Osteoblast (primary cell): ENCODE measurements around the gene ZNF76. TPM values are rescaled to one million over a fixed set of nuclear protein-coding genes. Genes with fewer than 3 reads are reported as not detected.
"Not testable (repeated sequence)": the region's sequence is repeated elsewhere in the genome, so short reads cannot be mapped to it uniquely, and the experiment has no call there.

Experiments used
- DNase-seq: peaks from one replicate; pipeline ENCODE4 v3.0.0; 2011; ENCODE audit warnings: low spot score, mixed read lengths; ENCODE audit not compliant: insufficient read length; ENCODE audit errors: missing footprints
- H2AFZ ChIP-seq: 2 replicates; pipeline ENCODE4 v1.6.0; 2011; ENCODE audit warnings: mild to moderate bottlenecking, low read length
- H3K27ac ChIP-seq: 2 replicates; pipeline ENCODE4 v1.5.1; 2011; ENCODE audit warnings: mild to moderate bottlenecking, low read depth, low read length, moderate library complexity
- H3K27me3 ChIP-seq: 2 replicates; pipeline ENCODE4 v1.6.0; 2012; ENCODE audit warnings: mild to moderate bottlenecking, control low read depth, inconsistent platforms, low read length, moderate library complexity; ENCODE audit not compliant: insufficient read depth
- H3K36me3 ChIP-seq: 2 replicates; pipeline ENCODE4 v1.5.1; 2011; ENCODE audit warnings: mild to moderate bottlenecking, low read length, control low read depth, moderate library complexity; ENCODE audit not compliant: insufficient read depth
- H3K4me1 ChIP-seq: 2 replicates; pipeline ENCODE4 v1.5.1; 2011; ENCODE audit warnings: mild to moderate bottlenecking, low read length, control low read depth, moderate library complexity; ENCODE audit not compliant: insufficient read depth
- H3K4me2 ChIP-seq: 2 replicates; pipeline ENCODE4 v1.6.0; 2011; ENCODE audit warnings: mild to moderate bottlenecking, low read length; ENCODE audit not compliant: insufficient read depth
- H3K4me3 ChIP-seq: fragments of 200-600 bp; sonication (generic); 3 replicates; pipeline ENCODE4 v1.5.1; 2012; ENCODE audit warnings: mild to moderate bottlenecking, low read length, inconsistent platforms; ENCODE audit not compliant: insufficient read depth
- H3K79me2 ChIP-seq: 2 replicates; pipeline ENCODE4 v1.6.0; 2012; ENCODE audit warnings: mild to moderate bottlenecking, low read length, control low read depth, inconsistent platforms; ENCODE audit not compliant: insufficient read depth
- H3K9me3 ChIP-seq: 2 replicates; pipeline ENCODE4 v1.5.1; 2011; ENCODE audit warnings: low read depth, low read length, control low read depth
- H4K20me1 ChIP-seq: 2 replicates; pipeline ENCODE4 v1.6.0; 2012; ENCODE audit warnings: mild to moderate bottlenecking, low read length, control low read depth; ENCODE audit not compliant: insufficient read depth
- total RNA-seq: library from RNA; depleted of rRNA; stranded (reverse); fragments of >200 nt; gene quantifications from 2 replicates; pipeline ENCODE4 v1.2.3, GENCODE V29; 2012
- TF ChIP-seq, protein P1 (sequence below): IDR thresholded peaks from 2 replicates; pipeline ENCODE4 v1.5.1; 2011; ENCODE audit warnings: mild to moderate bottlenecking, low read depth, low read length, moderate library complexity; ENCODE audit errors: extremely low read depth

Gene ZNF76
- total RNA-seq, 1 donor, result 19.9 TPM

DNA sequence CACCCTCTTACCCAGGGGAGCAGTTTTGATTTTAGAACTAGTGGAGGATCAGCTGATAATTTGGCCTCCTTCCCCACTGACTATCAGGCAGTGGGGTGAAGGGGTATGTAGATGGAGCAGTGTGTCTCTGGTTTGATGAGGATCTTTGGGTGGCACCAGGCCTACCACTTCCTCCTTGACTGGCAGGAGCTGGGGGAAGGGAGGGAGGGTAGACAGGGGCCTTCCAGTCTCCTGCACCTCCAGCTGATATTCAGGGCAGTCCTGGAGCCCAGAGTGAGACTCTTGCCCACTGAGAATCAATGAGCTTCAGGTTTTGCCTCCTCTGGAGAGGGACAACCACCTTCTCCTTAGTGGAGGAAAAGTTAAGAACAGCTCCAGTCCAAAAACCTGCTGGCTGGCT, 41.3 kb downstream of the ZNF76 start:
- no peak overlapping the region for H2AFZ ChIP-seq
- H3K36me3 ChIP-seq, result peaks cover 12% of the 10 kb centered on the region
- no peak for DNase-seq
- H3K4me3 ChIP-seq, result no peak overlapping the region
- H3K79me2 ChIP-seq, result no peaks in the 10 kb centered on the region
- H3K27ac ChIP-seq, result no peak overlapping the region
- H3K4me1 ChIP-seq, result no peaks in the 10 kb centered on the region
- no peaks in the 10 kb centered on the region for H3K9me3 ChIP-seq
- H4K20me1 ChIP-seq, result no peaks in the 10 kb centered on the region
- no peak overlapping the region for H3K4me2 ChIP-seq
- TF ChIP-seq, protein P1, sequence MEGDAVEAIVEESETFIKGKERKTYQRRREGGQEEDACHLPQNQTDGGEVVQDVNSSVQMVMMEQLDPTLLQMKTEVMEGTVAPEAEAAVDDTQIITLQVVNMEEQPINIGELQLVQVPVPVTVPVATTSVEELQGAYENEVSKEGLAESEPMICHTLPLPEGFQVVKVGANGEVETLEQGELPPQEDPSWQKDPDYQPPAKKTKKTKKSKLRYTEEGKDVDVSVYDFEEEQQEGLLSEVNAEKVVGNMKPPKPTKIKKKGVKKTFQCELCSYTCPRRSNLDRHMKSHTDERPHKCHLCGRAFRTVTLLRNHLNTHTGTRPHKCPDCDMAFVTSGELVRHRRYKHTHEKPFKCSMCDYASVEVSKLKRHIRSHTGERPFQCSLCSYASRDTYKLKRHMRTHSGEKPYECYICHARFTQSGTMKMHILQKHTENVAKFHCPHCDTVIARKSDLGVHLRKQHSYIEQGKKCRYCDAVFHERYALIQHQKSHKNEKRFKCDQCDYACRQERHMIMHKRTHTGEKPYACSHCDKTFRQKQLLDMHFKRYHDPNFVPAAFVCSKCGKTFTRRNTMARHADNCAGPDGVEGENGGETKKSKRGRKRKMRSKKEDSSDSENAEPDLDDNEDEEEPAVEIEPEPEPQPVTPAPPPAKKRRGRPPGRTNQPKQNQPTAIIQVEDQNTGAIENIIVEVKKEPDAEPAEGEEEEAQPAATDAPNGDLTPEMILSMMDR, result no peak
- H3K27me3 ChIP-seq, result no peaks in the 10 kb centered on the region

DNA sequence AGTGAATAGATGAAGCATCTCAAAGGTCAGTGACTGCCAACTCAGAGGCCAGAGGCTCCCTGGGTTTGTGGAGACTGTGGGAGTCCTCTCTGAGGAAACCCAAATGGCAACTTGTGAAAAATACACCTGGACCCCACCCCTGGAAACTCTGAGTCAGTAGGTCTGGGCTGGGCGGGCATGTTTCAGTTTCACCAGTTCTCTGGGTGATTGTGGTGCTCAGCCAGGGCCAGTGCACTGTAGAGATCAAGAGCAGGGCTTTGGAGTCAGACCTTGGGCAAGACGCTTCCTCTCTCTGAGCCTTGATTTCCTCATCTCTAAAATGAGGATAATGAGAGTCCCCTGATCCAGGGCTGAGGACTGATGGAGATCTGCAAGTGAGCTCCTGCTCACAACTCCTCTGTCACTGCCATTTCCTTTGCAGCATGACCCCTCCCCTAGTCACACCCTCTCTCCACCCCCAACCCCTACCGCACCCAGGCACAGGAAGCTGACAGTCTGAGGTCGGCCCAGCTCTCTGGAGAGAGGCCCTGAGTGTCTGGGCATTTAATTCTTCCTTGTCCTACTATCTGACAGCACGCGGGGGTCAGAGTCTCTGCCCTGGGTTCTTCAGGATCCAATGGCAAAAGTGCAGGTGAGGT, 43.2 kb downstream of the ZNF76 start:
- Histone ChIP-seq H3K79me2 (no peaks in the 10 kb centered on the region), H3K4me2 (no peak overlapping the region), H3K4me3 (no peak overlapping the region), H3K27ac (no peak overlapping the region), H2AFZ (no peak overlapping the region), H3K9me3 (no peaks in the 10 kb centered on the region), H4K20me1 (no peaks in the 10 kb centered on the region), H3K27me3 (no peaks in the 10 kb centered on the region), H3K4me1 (no peaks in the 10 kb centered on the region), H3K36me3 (no peaks in the 10 kb centered on the region)
- DNase-seq, result peak; percentile 84
- TF ChIP-seq, protein P1, result no peak

DNA sequence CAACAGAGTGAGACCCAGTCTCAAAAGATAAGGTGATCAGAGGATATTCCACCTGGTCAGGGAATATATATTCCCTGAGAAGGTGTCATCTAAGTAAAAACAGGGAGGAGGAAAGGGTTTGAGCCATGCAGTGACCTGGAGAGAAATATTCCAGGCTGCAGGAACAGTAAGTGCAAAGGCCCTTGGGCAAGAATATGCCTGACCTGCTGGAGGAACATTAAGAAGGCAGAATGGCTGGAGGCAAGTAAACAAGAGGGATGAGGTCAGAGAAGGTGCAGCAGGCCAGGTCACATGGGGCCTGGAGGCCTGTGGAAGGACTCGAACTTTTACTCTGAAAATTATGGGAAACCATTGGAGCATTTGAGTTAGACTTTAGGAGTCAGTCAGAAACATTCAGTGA, 44.8 kb downstream of the ZNF76 start:
- peak; percentile 60 for DNase-seq
- H3K36me3 ChIP-seq, result no peaks in the 10 kb centered on the region
- H3K4me2 ChIP-seq, result no peak overlapping the region
- no peaks in the 10 kb centered on the region for H3K79me2 ChIP-seq
- no peaks in the 10 kb centered on the region for H3K4me1 ChIP-seq
- no peaks in the 10 kb centered on the region for H3K9me3 ChIP-seq
- H3K4me3 ChIP-seq, result no peak overlapping the region
- H3K27ac ChIP-seq, result no peak overlapping the region
- TF ChIP-seq, protein P1, result no peak
- H3K27me3 ChIP-seq, result peaks cover 2% of the 10 kb centered on the region
- no peaks in the 10 kb centered on the region for H4K20me1 ChIP-seq
- H2AFZ ChIP-seq, result no peak overlapping the region

DNA sequence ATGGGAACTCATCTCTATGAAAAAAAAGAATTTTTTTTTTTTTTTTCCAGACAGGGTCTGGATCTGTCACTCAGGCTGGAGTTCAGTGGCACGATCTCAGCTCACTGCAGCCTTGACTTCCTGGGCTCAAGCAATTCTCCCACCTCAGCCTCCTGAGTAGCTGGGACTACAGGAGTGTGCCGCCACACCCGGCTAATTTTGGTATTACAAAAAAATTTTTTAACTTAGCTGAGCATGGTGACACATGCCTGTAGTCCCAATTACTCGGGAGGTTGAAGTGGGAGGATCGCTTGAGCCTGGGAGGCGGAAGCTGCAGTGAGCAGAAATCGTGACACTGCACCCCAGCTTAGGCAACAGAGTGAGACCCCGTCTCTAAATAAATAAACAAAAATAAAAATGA, 45.6 kb downstream of the ZNF76 start:
- DNase-seq, result no peak
- no peak overlapping the region for H3K27ac ChIP-seq
- peaks cover 7% of the 10 kb centered on the region for H3K27me3 ChIP-seq
- H3K79me2 ChIP-seq, result no peaks in the 10 kb centered on the region
- no peaks in the 10 kb centered on the region for H3K36me3 ChIP-seq
- TF ChIP-seq, protein P1, result no peak
- H3K4me1 ChIP-seq, result no peaks in the 10 kb centered on the region
- no peak overlapping the region for H3K4me2 ChIP-seq
- no peaks in the 10 kb centered on the region for H4K20me1 ChIP-seq
- no peaks in the 10 kb centered on the region for H3K9me3 ChIP-seq
- no peak overlapping the region for H2AFZ ChIP-seq
- no peak overlapping the region for H3K4me3 ChIP-seq

DNA sequence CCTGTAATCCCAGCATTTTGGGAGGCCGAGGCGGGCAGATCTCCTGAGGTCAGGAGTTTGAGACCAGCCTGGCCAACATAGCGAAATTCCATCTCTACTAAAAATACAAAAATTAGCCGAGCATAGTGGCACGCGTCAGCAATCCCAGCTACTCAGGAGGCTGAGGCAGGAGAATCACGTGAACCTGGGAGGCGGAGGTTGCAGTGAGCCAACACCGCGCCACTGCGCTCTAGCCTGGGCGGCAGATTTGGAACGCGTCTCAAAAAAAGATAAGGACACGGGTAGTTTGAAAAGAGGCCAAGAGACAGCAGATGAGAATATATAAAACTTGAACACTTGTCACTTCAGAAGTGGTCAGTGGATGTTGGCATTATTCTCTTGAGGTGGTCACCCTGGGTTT, 47.6 kb downstream of the ZNF76 start:
- DNase-seq, H4K20me1 ChIP-seq, H3K4me2 ChIP-seq, H2AFZ ChIP-seq, H3K9me3 ChIP-seq, H3K4me3 ChIP-seq, H3K27ac ChIP-seq, H3K4me1 ChIP-seq, H3K27me3 ChIP-seq, H3K79me2 ChIP-seq, H3K36me3 ChIP-seq: not testable (repeated sequence)

DNA sequence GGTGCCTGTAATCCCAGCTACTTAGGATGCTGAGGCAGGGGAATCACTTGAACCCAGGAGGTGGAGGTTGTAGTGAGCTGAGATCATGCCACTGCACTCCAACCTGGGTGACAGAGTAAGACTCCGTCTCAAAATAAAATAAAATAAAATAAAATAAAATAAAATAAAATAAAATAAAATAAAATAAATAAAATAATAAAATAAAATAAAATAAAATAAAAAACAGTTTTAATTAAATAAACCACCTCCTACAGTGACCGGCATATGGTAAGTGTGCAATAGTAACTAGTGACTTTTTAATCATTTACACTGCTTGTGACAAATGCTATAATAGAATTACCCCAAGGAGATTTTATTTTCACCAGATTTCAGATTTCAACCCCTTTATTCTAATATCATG, 49.0 kb downstream of the ZNF76 start:
- H3K36me3 ChIP-seq, H2AFZ ChIP-seq, H3K27me3 ChIP-seq, H3K79me2 ChIP-seq, H3K4me2 ChIP-seq, H3K4me3 ChIP-seq, DNase-seq, H3K27ac ChIP-seq, H4K20me1 ChIP-seq, H3K4me1 ChIP-seq, H3K9me3 ChIP-seq: not testable (repeated sequence)
